Measurements from ENCODE around the gene NCOA6.

The NCOA6 gene

DNA sequence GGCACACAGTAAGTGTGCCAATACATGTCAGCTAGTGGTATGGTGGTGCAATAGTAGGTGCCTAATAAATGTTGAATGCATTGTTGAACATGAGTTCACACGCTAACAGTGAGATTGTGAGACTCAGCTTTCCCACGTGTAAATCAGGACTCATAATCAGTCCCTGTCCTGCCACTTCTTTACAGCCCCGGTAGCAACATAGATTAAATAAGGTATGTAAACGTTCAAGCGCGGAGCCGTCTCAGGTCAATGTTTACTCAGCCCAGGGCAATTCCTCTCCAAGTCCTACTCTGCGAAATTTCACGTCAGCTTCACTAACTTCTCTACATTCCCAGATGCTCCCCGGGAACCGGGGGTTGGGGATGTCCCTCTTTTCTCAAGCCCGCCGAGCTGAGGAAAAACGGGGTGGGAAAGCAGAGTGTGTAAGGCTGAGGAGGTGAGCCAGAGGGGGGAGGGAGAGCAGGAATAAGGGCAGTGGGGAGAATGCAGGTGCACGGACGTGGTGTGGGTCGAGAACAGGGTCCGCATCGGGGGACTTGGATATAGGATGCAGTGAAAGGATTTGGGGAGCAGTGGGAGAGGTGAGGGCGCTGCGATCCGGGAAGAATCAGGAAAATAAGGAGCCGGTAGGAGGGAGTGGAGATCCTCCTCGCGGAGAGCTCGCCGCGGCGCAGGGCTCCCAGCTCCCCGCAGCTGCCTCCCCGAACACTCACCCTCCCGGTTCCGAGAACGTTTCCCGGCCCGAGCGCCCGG is 121.9 kb downstream of the NCOA6 start:
- peak; percentile 62 for DNase-seq

DNA sequence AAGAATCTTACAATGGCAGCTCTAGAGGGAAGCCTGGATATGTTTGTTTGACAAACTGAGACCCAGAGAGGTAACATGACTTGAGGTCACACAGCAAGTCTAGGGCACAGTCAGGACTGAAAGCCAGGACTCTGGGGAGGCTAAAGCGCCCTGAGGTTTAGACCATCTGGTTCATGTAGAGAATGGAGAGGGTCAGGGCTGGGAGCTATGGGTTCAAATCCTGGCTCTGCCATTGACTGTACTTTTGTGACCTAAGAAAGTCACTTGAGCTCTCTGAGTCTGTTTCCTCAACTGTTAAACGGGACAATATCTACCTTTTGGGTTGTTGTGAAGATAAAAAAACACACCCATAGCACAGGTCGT is 122.4 kb downstream of the NCOA6 start:
- DNase-seq, result peak; percentile 28

DNA sequence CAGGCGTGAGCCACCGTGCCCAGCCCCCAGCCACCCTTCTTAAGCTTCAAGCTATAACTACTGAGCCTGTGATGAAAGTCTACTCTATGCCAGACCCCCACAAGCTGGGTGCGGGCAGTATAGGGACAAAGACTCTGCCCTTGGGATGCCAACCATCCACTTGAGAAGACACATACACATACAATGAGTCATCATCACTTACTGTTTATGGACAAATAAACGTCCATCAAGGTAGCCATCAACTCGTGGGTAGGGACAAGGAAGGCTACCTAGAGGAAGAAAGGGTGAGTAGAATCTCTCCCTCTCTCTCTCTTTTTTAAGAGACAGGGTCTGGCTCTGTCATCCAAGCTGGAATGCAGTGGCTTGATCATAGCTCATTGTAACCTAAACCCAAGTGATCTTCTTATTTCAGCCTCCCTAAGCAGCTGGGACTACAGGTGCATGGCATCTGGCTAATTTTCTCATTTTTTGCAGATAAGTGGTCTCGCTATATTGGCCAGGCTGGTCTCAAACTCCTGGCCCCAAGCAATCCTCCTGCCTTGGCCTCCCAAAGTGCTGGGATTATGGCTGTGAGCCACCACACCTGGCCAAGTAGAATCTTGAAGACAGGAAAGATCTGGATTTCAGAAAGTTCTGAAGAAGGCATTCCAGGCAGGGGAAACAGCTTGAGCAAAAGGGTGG is 123.9 kb downstream of the NCOA6 start:
- DNase-seq, result peak; percentile 39

- peak; percentile 26 for DNase-seq
Measured at GRCh38 chr20:34693414-34693813, 132.0 kb downstream of the NCOA6 start.

- no peak for DNase-seq
Measured at GRCh38 chr20:34691838-34692237, 133.6 kb downstream of the NCOA6 start.

GRCh38 chr20:34689486-34689885 is 136.0 kb downstream of the NCOA6 start:
- no peak for DNase-seq

DNA sequence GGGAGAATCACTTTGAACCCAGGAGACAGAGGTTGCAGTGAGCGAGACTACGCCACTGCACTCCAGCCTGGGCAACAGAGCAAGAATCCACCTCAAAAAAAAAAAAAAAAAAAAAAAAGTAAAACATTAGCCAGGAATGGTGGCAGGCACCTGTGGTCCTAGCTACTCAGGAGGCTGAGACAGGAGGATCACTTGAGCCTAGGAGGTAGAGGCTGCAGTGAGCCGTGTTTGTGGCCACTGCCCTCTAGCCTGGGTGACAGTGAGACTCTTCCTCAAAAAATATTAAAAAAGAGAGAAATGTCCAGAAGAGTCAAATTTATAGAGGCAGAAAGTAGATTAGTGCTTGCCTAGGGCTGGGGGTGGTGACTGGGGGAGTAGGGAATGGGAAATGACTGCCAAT is 141.8 kb downstream of the NCOA6 start:
- DNase-seq, result no peak

DNA sequence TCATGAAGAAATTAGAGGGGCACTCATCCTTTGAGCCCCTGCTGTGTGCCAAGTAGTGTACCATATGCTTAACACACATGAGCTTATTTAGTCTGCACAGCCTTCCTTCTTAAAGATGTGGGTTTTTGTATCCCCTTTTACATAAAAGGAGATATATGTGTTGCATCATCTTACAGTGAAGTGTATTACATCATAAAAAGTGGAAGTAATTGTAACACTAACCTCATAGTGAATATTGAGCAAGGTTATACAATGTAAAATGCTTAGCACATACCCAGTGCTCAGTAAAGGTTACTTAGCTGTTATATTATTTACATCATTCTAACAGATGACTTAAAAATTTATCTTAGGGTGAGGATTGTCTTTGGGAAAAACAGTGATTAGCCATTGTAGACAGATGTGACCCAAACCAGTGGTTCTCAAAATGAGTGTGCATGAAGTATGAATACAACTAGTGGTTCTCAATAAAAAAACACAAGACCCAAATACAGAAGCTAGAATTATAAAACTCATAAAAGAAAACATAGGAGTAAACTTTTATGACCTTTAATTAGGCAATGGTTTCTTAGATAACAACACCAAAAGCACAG is 144.8 kb downstream of the NCOA6 start:
- no peak for DNase-seq

- DNase-seq, result peak; percentile 98
Measured at GRCh38 chr20:34676642-34677373, 148.6 kb downstream of the NCOA6 start, which contains the start of gene PIGU. Gene PIGU (minus strand): TSS chr20:34677092. CDS start chr20:34677085, 7 bp downstream.

DNA sequence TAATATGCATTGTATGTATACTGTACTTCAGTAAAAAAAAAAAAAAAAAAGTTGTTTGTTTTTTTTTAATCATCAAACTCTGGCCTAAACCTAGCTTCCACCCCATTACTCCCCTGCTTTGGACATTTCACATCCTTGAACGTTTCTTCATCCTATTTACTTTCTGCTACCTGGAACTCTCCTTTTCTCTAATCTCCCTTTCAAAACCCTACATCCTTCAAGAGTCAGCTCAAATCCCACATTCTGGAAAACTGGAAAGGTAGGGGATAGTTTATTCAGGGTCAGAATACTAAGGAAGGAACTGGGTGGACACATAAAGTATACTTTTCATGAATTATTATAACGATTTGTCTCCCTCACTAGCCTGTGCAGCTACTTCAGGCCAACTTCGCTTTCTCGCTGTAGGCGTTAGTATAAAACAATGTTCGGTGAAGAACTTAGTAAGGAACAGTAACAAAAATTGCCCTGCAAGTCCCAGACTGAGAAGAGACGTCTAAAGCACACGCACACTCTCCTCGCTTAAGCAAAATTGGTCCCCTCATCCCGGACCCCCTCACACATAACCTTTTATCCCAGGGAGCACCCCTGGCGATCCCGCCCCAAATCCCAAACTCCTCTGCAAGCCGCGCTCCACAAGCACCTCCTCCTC is 149.3 kb downstream of the NCOA6 start:
- no peak for DNase-seq

DNA sequence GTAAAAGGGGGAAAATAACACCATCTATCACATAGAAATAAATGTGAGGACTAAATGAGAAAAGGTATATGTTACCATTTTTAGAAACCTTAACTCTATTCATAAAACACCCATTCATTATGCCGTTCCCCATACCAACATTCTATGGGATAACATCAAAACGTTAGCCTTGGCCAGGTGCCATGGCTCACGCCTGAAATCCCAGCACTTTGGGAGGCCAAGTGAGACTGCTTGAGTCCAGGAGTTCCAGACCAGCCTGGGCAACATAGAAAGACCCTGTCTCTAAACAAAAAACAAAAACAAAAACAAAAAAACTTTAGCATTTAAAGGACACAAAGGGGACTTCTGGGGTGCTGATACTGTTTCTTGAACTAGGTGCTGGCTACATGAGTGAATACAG is 149.9 kb downstream of the NCOA6 start:
- no peak for DNase-seq

DNA sequence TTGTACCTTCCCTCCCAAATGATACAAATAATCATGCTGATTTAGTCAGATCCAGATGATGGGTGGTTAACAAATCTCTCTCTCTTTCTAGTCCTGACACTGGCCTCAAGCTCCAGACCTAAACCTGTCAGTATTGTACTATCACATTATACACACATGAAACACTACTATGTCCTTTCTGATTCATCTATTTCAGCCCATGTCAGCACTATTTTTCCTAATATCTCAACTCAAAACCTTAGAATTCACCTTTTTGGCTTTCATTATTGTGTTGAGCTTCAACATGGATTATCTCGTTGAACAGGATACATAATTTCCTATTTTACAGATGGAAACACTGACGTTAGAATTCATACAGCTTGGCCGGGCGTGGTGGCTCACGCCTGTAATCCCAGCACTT is 152.0 kb downstream of the NCOA6 start:
- DNase-seq, result no peak

- no peak for DNase-seq
Measured at GRCh38 chr20:34669094-34669493, 156.4 kb downstream of the NCOA6 start.
